Activated effector memory CD4-positive, alpha-beta T cell treated with Interleukin-2 at 50 U/mL for 16 hours (primary cell): Measurements from ENCODE around the gene CCDC88A.
"Not testable (repeated sequence)": the region's sequence is repeated elsewhere in the genome, so short reads cannot be mapped to it uniquely, and the experiment has no call there.

ENCODE experiments used
- DNase-seq: peaks from one replicate; pipeline ENCODE4 v3.0.0-alpha.2; 2020

CCDC88A gene

GRCh38 chr2:55385516-55385915 is 34.1 kb downstream of the CCDC88A start:
- DNase-seq = not testable (repeated sequence)

DNA sequence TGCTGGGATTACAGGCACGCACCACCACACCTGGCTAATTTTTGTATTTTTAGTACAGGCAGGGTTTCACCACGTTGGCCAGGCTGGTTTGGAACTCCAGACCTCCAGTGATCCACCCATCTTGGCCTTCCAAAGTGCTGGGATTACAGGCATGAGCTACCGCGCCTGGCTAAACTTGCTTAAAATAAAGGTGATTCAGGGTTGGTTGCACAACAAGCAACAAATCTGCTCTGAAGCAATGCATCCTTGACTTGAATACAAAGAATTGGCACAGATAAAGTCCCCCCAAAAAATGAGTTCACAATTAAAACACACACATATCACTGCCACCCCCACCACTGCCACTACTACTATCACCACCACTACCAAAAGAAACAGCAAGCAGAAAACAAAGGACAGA is 34.9 kb downstream of the CCDC88A start:
- no peak for DNase-seq

DNA sequence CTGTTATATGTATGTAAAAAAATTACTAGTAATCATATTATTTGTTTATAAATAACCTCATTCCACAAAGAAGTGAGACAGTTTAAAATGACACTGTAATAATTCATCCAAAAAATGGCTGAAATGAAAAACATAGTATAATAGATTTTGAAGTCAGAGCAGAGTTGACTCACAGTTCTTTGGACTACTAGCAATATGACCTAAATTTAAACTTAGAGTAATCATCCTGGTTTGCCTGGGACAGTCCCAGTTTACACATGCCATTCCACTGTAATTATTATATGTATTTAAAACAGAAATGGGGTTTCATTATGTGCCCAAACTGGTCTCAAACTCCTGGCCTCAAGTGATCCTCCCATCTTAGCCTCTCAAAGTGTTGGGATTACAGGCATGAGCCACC is 48.3 kb downstream of the CCDC88A start:
- DNase-seq = no peak

GRCh38 chr2:55370208-55370607 is 49.4 kb downstream of the CCDC88A start:
- no peak for DNase-seq

- no peak for DNase-seq
These were observed 54.4 kb downstream of the CCDC88A start for GRCh38 chr2:55365303-55365702.

DNA sequence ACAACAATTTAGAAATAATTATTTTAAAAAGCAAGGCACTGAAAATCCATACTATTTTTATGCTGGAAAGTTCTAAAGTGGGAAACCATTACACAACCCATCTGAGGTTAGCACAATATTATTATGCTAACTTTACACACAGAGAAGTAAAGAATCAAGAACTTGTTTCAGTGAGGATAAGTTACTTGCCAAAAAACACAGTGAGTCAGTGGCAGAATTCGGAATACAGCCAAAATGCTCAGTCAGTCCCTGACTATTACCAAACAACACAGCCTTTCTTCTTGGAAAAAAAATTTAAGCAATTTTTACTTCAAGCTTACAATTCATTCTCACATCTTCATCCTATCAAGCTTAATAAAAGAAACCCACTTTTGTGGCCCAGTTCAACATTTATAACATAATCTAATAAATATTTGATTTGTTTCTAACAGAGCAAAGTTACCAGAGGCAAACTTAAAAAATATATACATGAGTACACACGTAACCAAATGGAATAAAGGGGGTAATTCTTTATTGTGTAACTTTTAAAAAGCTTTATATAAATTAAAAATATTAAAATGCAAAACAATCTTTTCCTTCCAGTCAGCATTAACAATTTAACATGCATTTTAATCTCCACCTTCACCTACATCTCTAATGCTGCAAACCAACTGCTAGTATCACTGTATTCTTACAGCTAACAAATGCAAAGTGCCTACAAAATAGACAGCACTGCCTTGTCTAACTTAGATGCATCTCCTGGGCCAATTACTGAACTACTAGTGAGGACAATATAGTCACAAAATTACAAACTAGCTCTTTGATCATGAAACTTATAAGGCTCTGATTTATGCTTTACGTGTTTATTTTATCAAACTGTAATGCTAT is 55.2 kb downstream of the CCDC88A start:
- no peak for DNase-seq

- no peak for DNase-seq
These were observed 56.0 kb downstream of the CCDC88A start for GRCh38 chr2:55363636-55364035.

DNA sequence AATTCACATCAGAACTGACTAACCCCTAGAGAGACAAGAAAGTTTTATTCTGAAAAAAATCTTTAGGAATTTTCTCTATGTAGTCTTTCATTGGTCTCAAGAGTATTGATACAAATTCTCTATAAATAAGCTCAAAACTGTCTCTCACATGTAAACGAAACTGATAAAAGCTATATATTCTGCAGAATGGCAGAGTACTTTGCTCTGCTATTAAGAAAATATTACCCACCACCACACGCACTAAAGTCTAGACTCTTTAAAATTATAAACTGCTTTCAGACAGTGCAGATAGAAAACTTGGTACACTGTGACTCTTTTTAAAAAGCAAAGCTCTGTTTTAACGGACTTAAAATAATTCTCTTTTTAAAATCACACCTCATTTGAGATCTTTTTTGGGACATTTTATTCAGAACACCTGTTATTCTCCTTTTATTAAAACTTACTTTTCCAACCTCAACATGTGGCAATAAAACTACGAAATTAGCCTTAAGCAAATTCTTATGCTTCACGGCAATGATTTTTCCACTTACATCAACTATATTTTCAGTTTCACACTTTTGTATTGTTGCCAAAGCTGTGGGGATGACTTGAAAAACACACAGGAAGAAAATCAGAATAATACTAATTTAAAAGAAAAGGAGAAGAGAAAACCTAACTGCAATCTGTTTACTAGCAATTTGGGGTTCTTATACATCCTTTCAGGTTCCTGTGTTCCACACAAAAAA is 58.0 kb downstream of the CCDC88A start:
- no peak for DNase-seq

- no peak for DNase-seq
These were observed 61.2 kb downstream of the CCDC88A start for GRCh38 chr2:55358451-55358850.

DNA sequence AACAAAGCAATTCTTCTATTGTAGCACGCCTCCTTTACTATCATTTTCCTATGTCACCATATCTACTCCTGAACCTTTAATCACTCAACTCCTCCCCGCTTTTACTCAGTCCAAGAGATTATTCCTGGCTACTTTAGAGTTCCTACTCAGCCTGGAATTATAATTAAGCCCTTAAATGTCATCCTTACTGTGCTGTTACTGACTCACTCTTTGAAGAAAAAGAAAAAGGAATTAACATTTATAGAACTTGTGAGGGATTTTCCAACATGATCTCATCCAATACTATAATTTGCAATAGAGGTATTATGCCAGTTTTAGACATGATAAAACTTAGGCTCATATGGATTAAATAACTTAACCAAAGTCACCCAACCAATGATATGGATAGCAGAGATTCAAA is 61.7 kb downstream of the CCDC88A start:
- no peak for DNase-seq

GRCh38 chr2:55357164-55357563 is 62.5 kb downstream of the CCDC88A start:
- no peak for DNase-seq

DNA sequence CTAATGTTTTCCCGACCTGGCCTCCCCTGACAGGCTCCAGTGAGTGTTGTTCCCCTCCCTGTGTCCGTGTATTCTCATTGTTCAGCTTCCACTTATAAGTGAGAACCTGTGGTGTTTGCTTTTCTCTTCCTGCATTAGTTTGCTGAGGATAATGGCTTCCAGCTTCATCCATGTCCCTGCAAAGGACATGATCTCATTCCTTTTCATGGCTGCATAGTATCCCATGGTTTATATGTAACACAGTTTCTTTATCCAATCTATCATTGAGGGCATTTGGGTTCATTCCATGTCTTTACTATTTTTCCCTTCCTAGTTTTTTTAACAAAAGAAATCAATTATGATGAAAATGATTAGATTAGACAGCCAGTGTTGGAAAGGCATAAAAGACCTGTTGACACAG is 63.5 kb downstream of the CCDC88A start:
- not testable (repeated sequence) for DNase-seq

DNA sequence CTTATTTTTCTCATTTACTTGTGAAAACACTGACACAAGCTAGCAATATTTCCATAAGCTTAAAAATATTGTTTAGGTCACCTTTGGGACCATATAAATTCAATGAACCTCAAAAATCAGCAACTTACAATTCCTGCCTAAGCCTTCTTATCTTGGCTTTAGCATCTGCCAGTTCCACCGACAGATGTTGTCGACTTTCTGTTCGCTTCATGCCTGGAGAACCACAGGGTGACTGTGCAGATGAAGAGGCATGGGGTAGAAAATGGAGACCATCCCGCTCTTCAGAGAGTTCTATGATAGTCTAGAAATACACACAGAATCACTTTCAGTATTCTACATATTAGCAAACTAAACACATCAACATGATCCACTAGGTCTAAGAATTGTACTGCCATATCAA is 64.2 kb downstream of the CCDC88A start:
- DNase-seq = no peak

DNA sequence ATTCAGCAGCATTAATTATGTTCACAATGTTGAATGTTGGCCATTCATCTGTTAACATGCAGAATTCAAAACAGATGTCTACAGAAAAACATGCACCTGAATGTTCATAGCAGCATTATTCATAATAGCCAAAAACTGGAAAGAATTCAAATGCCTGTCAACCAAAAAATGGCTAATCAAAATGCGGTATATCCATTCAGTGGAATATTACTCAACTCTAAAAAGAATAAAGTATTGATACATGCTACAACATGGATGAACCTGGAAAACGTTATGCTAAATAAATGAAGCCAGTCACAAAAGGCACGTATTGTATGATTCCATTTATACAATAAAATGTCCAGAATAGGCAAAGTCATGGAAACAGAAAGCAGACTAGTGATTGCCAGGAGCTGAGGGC is 68.0 kb downstream of the CCDC88A start:
- no peak for DNase-seq

DNA sequence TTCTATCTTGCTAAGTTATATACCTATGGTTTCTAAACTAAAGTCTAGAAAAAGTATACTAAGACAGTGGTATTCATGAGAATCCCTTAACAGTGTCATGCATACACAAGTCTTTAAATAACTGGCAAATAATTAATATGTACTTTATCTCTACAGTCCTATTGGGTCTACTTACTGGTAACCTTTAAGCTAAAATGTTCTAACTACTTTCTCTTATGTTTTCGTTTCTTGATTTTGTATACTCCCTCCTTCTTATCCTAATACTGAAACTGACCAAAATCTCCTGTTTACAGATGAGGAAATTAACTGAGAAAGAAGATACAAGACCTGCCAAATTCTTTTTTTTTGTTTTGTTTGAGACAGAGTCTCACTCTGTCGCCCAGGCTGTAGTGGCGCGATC is 74.6 kb downstream of the CCDC88A start:
- no peak for DNase-seq

GRCh38 chr2:55338268-55338667 is 81.4 kb downstream of the CCDC88A start:
- DNase-seq = no peak

DNA sequence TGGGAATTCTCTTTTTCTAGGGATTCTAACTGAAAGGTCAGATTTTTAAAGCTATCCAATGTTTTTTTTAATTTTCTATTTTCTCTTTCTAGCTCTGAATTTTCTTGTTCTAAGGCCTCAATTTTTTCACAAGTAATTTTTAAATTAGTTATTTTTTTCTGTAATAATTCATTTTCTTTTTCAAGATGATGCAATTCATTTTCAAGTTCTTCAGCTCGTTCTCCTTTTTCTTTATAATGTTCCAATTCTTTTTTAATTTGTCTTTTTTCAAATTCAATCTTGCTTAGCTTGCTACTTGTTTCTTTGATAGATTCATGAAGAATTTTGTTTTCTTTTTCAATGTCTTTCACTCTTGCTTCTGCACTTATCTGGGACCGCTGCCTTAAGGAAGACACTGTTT is 84.9 kb downstream of the CCDC88A start:
- no peak for DNase-seq

GRCh38 chr2:55330541-55331297 is 88.9 kb downstream of the CCDC88A start:
- DNase-seq = no peak

- no peak for DNase-seq
These were observed 92.0 kb downstream of the CCDC88A start for GRCh38 chr2:55327470-55328230.

DNA sequence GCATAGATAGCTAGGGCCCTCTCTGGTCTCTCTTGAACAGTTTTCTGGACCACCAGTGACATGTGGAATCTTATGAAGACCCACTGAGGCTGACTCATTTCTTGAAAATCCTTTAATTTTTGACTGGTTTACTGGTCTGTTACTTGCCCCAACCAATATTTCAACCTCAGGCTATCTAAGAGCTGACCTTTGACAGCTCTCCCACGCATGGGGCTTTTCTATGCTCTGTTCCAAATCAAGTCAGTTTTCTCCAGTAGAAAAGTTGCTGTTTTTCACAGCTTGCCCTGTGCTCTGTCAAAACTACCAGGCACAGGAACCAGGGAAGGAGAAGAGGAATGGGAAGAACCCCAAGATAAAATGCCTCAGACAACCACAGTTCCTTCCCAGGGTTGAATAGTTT is 104.7 kb downstream of the CCDC88A start:
- DNase-seq = no peak

DNA sequence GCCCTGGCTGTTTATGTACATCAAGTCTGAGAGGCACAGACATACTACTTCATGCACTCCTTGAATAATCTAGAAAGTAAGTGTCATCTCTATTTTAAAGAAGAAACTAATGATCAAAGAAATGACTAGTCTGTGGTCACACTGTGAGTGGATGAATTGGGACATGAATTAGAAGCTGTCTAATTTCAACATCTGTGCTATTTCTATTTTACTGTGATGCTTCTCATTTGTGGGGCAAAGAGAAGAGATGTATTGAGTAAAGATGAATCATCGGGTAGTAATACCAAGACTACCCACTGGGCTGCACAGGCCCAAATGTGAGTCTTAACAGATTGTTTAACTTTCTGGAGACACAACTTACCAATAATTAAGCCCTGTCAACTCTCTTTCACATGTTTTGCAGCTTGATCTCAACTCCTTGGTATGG is 108.2 kb downstream of the CCDC88A start:
- DNase-seq = no peak

GRCh38 chr2:55309446-55309845 is 110.2 kb downstream of the CCDC88A start:
- no peak for DNase-seq

DNA sequence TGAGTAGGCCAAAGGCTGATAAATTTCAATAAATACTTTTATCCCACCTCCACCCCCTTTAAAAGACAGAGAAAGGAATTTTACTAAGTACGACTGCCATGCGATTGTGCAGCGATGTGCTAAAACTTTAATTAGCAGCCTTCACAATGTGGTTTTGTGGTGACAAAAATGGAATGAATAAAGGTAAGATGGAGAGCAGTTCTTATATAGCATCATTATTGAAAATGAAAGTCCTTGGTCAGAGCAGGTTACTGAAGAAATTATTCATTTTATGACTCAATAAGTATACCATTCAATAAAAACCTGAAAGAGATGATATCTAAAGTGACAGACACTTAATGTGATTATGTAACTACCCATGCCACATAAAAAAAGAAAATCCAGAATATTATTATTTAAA is 117.4 kb downstream of the CCDC88A start:
- DNase-seq = no peak
